ENCODE measurements around the gene BBS12. TPM values are rescaled to one million over a fixed set of nuclear protein-coding genes. Genes with fewer than 3 reads are reported as not detected.

The BBS12 gene
- total and polyA plus RNA-seq, 4 experiments from 2014 or later = 1.7 to 4.1 (median 2.8) TPM

- no peaks in the 10 kb centered on the region for H3K9me3 Mint-ChIP-seq
- H3K36me3 Mint-ChIP-seq = no peaks in the 10 kb centered on the region
- no peak overlapping the region for H3K4me3 ChIP-seq (ENCODE audit: low read length in 2 of 2)
- H3K27ac Mint-ChIP-seq = no peak overlapping the region
- H3K9me3 ChIP-seq (ENCODE audit: control insufficient read depth in 1 of 2, low read length in 2 of 2) = no peaks in the 10 kb centered on the region
- H3K27me3 ChIP-seq (ENCODE audit: insufficient read depth, low read length) = no peaks in the 10 kb centered on the region
- H3K4me3 Mint-ChIP-seq = no peak overlapping the region
- no peaks in the 10 kb centered on the region for H3K27me3 Mint-ChIP-seq
- H3K27ac ChIP-seq (ENCODE audit: low read depth, low read length) = no peak overlapping the region
- no peaks in the 10 kb centered on the region for H3K4me1 ChIP-seq (ENCODE audit: insufficient read depth, low read length)
- H3K36me3 ChIP-seq (ENCODE audit: insufficient read depth, low read length) = no peaks in the 10 kb centered on the region
- no peak for DNase-seq
- no peaks in the 10 kb centered on the region for H3K4me1 Mint-ChIP-seq
- intact Hi-C loops (cut with micrococcal nuclease) = no loop called here
- ChIA-PET POLR2A (ENCODE audit: partially characterized antibody) (no interaction called here), CTCF (ENCODE audit: partially characterized antibody) (interaction anchor here (1.2 kb wide), 1 partner anchor 15 kb away, joined by 7 read pairs; no protein-coding TSS in a partner anchor)
These were observed 40.5 kb downstream of the BBS12 start for GRCh38 chr4:122772986-122773385.

- Histone ChIP-seq H3K27me3 (ENCODE audit: insufficient read depth, low read length) (no peaks in the 10 kb centered on the region), H3K4me1 (ENCODE audit: insufficient read depth, low read length) (no peaks in the 10 kb centered on the region), H3K36me3 (ENCODE audit: insufficient read depth, low read length) (no peaks in the 10 kb centered on the region), H3K4me3 (ENCODE audit: low read length in 2 of 2) (no peak overlapping the region), H3K9me3 (ENCODE audit: control insufficient read depth in 1 of 2, low read length in 2 of 2) (no peaks in the 10 kb centered on the region), H3K27ac (ENCODE audit: low read depth, low read length) (no peak overlapping the region)
- H3K36me3 Mint-ChIP-seq = no peaks in the 10 kb centered on the region
- intact Hi-C loops (cut with micrococcal nuclease) = no loop called here
- POLR2A ChIA-PET (ENCODE audit: partially characterized antibody) = no interaction called here
- peaks cover 0 to under 1% of the 10 kb centered on the region in 2 donors for H3K27me3 Mint-ChIP-seq
- CTCF ChIA-PET (ENCODE audit: partially characterized antibody) = no interaction called here
- no peak overlapping the region for H3K27ac Mint-ChIP-seq
- no peak for DNase-seq
- H3K4me3 Mint-ChIP-seq = no peak overlapping the region
- no peaks in the 10 kb centered on the region for H3K9me3 Mint-ChIP-seq
- no peaks in the 10 kb centered on the region for H3K4me1 Mint-ChIP-seq
These were observed 42.5 kb downstream of the BBS12 start for GRCh38 chr4:122775039-122775438.

- H3K4me3 Mint-ChIP-seq = no peak overlapping the region
- H3K27ac ChIP-seq (ENCODE audit: low read depth, low read length) = no peak overlapping the region
- no peaks in the 10 kb centered on the region for H3K9me3 ChIP-seq (ENCODE audit: control insufficient read depth in 1 of 2, low read length in 2 of 2)
- H3K4me3 ChIP-seq (ENCODE audit: low read length in 2 of 2) = no peak overlapping the region
- H3K9me3 Mint-ChIP-seq = no peaks in the 10 kb centered on the region
- H3K27ac Mint-ChIP-seq = no peak overlapping the region
- no peaks in the 10 kb centered on the region for H3K4me1 ChIP-seq (ENCODE audit: insufficient read depth, low read length)
- ChIA-PET POLR2A (ENCODE audit: partially characterized antibody) (no interaction called here), CTCF (ENCODE audit: partially characterized antibody) (interaction anchor here (1.4 kb wide), 1 partner anchor 18 kb away, joined by 3 read pairs; no protein-coding TSS in a partner anchor)
- H3K27me3 ChIP-seq (ENCODE audit: insufficient read depth, low read length) = no peaks in the 10 kb centered on the region
- intact Hi-C loops (cut with micrococcal nuclease) = no loop called here
- H3K4me1 Mint-ChIP-seq = no peaks in the 10 kb centered on the region
- no peaks in the 10 kb centered on the region for H3K36me3 ChIP-seq (ENCODE audit: insufficient read depth, low read length)
- no peak for DNase-seq
- H3K36me3 Mint-ChIP-seq = no peaks in the 10 kb centered on the region
- peaks cover 0 to 2% of the 10 kb centered on the region in 2 donors for H3K27me3 Mint-ChIP-seq
These were observed 43.7 kb downstream of the BBS12 start for GRCh38 chr4:122775987-122776836.

- ChIA-PET POLR2A (ENCODE audit: partially characterized antibody) (no interaction called here), CTCF (ENCODE audit: partially characterized antibody) (interaction anchor here (1.4 kb wide), 1 partner anchor 18 kb away, joined by 3 read pairs; no protein-coding TSS in a partner anchor)
- Histone ChIP-seq H3K27me3 (ENCODE audit: insufficient read depth, low read length) (no peaks in the 10 kb centered on the region), H3K4me1 (ENCODE audit: insufficient read depth, low read length) (no peaks in the 10 kb centered on the region), H3K36me3 (ENCODE audit: insufficient read depth, low read length) (no peaks in the 10 kb centered on the region), H3K9me3 (ENCODE audit: control insufficient read depth in 1 of 2, low read length in 2 of 2) (no peaks in the 10 kb centered on the region), H3K27ac (ENCODE audit: low read depth, low read length) (no peak overlapping the region), H3K4me3 (ENCODE audit: low read length in 2 of 2) (no peak overlapping the region)
- peaks cover 0 to 2% of the 10 kb centered on the region in 2 donors for H3K27me3 Mint-ChIP-seq
- no peaks in the 10 kb centered on the region for H3K9me3 Mint-ChIP-seq
- no peaks in the 10 kb centered on the region for H3K36me3 Mint-ChIP-seq
- intact Hi-C loops (cut with micrococcal nuclease) = no loop called here
- H3K4me3 Mint-ChIP-seq = no peak overlapping the region
- no peaks in the 10 kb centered on the region for H3K4me1 Mint-ChIP-seq
- no peak overlapping the region for H3K27ac Mint-ChIP-seq
- DNase-seq = no peak
These were observed 44.4 kb downstream of the BBS12 start for GRCh38 chr4:122776916-122777315.

GRCh38 chr4:122777846-122778673 lies 45.6 kb downstream of the BBS12 start:
- Histone ChIP-seq H3K27ac (ENCODE audit: low read depth, low read length) (no peak overlapping the region), H3K4me3 (ENCODE audit: low read length in 2 of 2) (no peak overlapping the region), H3K9me3 (ENCODE audit: control insufficient read depth in 1 of 2, low read length in 2 of 2) (no peaks in the 10 kb centered on the region), H3K4me1 (ENCODE audit: insufficient read depth, low read length) (no peaks in the 10 kb centered on the region), H3K36me3 (ENCODE audit: insufficient read depth, low read length) (no peaks in the 10 kb centered on the region), H3K27me3 (ENCODE audit: insufficient read depth, low read length) (no peaks in the 10 kb centered on the region)
- ChIA-PET CTCF (ENCODE audit: partially characterized antibody) (no interaction called here), POLR2A (ENCODE audit: partially characterized antibody) (no interaction called here)
- Mint-ChIP-seq H3K4me1 (no peaks in the 10 kb centered on the region), H3K36me3 (no peaks in the 10 kb centered on the region), H3K27me3 (peaks cover 0 to 2% of the 10 kb centered on the region in 2 donors), H3K27ac (no peak overlapping the region), H3K9me3 (no peaks in the 10 kb centered on the region), H3K4me3 (no peak overlapping the region)
- intact Hi-C loops (cut with micrococcal nuclease) = no loop called here
- no peak for DNase-seq

GRCh38 chr4:122781486-122781885 lies 49.0 kb downstream of the BBS12 start:
- H3K27me3 Mint-ChIP-seq = peaks cover 0 to 6% of the 10 kb centered on the region in 2 donors
- no peak overlapping the region for H3K27ac Mint-ChIP-seq
- intact Hi-C loops (cut with micrococcal nuclease) = no loop called here
- ChIA-PET POLR2A (ENCODE audit: partially characterized antibody) (no interaction called here), CTCF (ENCODE audit: partially characterized antibody) (no interaction called here)
- no peaks in the 10 kb centered on the region for H3K36me3 Mint-ChIP-seq
- H3K9me3 Mint-ChIP-seq = no peaks in the 10 kb centered on the region
- no peaks in the 10 kb centered on the region for H3K36me3 ChIP-seq (ENCODE audit: insufficient read depth, low read length)
- no peak overlapping the region for H3K4me3 Mint-ChIP-seq
- H3K27ac ChIP-seq (ENCODE audit: low read depth, low read length) = no peak overlapping the region
- no peaks in the 10 kb centered on the region for H3K27me3 ChIP-seq (ENCODE audit: insufficient read depth, low read length)
- no peak overlapping the region for H3K4me3 ChIP-seq (ENCODE audit: low read length in 2 of 2)
- H3K4me1 ChIP-seq (ENCODE audit: insufficient read depth, low read length) = no peaks in the 10 kb centered on the region
- peaks cover 0 to 12% (median 3%) of the 10 kb centered on the region in 4 donors for H3K4me1 Mint-ChIP-seq
- no peaks in the 10 kb centered on the region for H3K9me3 ChIP-seq (ENCODE audit: control insufficient read depth in 1 of 2, low read length in 2 of 2)
- no peak for DNase-seq

All from CD4-positive, alpha-beta memory T cell (primary cell).